GM12801 (cell line): ENCODE data around the gene PIP4K2A.

Experiments used
- TF ChIP-seq, protein P1 (sequence below): IDR thresholded peaks from one replicate; pipeline ENCODE4 v1.5.1; 2011; ENCODE audit warnings: control low read depth; ENCODE audit not compliant: insufficient read length; ENCODE audit errors: extremely low read depth

PIP4K2A gene

DNA sequence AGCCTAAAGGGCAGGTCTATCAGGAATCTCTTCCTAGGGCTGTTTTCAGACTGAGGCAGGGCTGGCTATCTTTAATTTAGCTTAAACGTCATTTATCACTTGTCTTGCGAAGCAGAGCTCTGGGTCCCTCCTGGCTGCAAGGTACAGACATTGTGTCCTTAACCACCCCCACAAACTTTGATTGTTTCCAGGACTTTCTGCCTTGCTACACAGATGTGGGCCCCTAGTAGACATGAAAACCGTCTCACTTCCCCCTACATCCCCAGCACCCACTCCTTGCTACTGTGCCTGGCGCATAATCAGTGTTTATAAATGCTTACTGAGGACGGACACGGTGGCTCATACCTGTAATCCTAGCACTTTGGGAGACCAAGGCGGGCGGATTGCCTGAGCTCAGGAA lies 54.5 kb downstream of the PIP4K2A start:
- TF ChIP-seq, protein P1, sequence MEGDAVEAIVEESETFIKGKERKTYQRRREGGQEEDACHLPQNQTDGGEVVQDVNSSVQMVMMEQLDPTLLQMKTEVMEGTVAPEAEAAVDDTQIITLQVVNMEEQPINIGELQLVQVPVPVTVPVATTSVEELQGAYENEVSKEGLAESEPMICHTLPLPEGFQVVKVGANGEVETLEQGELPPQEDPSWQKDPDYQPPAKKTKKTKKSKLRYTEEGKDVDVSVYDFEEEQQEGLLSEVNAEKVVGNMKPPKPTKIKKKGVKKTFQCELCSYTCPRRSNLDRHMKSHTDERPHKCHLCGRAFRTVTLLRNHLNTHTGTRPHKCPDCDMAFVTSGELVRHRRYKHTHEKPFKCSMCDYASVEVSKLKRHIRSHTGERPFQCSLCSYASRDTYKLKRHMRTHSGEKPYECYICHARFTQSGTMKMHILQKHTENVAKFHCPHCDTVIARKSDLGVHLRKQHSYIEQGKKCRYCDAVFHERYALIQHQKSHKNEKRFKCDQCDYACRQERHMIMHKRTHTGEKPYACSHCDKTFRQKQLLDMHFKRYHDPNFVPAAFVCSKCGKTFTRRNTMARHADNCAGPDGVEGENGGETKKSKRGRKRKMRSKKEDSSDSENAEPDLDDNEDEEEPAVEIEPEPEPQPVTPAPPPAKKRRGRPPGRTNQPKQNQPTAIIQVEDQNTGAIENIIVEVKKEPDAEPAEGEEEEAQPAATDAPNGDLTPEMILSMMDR, result no peak

DNA sequence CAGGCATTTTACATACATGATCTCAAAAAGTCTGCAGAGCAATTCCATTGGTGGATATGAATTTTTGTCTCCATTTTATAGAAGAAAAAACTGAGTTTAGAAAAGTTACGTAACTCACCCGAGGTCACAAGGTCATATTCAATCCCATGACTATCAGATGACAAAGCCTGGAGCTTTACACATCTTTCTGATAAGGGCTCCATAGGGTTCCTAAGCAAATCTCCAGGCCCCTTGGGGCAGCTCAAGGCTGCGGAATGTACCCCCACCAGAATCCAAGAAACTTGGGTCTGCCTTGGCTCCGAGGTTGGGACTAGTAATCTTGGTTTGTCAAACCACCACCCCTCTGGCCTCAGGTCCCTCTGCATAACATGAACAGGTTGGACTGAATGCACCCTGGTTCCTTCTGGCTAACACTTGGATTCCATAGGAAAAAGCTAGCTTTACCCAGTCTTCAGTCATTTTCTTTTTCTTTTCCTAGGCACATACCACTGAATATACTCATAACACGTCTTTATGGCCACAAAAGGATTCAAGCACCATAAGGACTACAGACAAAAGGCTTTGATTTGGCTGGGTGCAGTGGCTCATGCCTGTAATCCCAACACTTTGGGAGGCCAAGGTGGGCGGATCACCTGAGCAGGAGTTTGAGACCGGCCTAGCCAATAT lies 55.5 kb downstream of the PIP4K2A start:
- TF ChIP-seq, protein P1, result no peak

DNA sequence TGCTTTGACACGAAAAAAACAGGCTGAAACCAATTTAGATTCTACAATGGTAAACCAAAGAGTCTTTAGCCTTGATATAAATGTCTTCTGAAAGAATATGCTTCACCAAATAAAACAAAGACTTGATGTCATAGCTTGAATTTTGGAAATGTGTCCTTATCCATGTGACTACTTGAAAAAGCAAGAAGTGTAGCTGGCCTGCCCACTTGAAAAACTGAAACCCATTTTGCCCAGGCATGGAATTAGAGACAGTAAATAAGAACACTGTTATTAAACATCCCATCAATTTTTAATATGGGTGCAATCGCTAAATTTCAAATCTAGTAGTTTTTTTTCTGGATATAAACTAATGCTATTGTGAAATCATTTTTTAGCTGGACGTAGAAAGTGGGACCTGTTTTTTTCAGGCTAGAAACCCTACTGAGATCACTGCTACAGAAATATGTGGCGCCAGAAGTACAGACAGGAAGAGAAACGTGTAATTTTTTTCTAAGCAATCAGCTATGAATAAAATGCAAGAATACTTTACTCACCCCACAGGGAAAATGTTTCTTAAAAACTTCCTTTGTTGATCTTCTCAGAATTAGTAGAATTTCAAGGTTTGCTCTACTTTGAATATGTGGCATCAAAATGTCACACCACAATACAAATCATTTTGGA lies 56.7 kb downstream of the PIP4K2A start:
- TF ChIP-seq, protein P1, result no peak

DNA sequence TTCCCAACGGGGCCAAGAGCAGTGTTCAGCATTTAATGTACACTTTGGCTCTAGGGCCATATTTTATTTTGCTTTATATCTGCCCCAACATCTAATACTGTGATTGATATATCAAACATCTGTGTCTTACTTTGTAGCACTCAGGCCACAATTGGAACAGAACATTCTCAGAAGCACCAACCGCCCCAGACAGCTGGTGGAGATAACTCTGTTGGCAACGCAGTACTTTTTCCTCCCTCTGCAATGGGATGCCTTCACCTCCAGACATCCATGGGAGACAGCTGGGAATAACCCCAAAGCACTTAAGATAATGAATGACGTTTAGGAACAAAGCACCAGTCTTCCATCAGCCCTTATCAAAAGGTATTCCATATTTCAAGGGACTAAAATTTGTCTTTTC lies 57.4 kb downstream of the PIP4K2A start:
- TF ChIP-seq, protein P1, result no peak

DNA sequence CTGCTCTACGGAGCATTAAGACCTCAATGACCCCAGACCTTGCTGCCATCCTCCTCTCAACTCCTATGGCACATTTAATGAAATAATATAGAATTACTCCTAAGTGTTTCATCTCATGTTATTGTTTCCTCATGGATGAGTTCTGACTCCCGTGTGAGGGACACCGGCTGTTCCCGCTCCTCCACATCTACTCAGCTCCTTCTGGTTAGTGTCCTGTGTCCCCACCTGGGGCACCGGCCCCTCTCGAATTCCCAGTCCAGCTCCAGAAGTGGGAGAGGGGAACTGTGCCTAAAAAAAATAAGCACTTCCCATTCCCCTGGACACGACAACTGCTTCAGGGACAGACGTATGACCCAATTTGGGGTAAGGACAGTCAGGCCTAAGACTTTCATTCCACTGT lies 58.3 kb downstream of the PIP4K2A start:
- TF ChIP-seq, protein P1, result no peak

GRCh38 chr10:22655312-22655981 lies 58.9 kb downstream of the PIP4K2A start:
- TF ChIP-seq, protein P1, result no peak

DNA sequence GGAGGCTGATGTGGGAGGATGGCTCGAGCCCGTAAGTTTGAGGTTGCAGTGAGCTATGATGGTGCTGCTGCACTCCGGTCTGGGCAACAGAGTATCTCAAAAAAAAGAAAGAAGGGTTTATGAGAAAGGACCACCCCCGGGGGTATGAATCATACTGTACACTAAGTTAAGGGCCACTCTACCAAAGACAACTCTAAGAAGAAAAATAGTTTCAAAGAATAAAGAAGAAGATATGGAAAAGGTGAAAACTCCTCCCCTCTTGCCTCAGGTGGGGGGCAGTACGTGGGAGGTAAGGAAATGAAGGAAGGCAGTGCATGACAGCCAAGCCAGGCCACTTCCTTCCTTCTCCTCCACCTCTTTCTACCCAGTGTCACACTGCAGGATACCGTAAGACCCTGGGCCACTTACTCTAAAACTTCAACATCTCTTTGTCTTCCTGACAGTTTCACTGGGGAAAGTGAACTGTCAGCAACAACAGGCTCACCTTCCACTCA lies 61.3 kb downstream of the PIP4K2A start:
- TF ChIP-seq, protein P1, result no peak
